HS-5 (cell line): Measurements from ENCODE around the gene FAM107B.

Experiments used
- DNase-seq: peaks from one replicate; pipeline ENCODE4 v3.0.0-alpha.2; 2012; ENCODE audit warnings: low read depth

The FAM107B gene

DNA sequence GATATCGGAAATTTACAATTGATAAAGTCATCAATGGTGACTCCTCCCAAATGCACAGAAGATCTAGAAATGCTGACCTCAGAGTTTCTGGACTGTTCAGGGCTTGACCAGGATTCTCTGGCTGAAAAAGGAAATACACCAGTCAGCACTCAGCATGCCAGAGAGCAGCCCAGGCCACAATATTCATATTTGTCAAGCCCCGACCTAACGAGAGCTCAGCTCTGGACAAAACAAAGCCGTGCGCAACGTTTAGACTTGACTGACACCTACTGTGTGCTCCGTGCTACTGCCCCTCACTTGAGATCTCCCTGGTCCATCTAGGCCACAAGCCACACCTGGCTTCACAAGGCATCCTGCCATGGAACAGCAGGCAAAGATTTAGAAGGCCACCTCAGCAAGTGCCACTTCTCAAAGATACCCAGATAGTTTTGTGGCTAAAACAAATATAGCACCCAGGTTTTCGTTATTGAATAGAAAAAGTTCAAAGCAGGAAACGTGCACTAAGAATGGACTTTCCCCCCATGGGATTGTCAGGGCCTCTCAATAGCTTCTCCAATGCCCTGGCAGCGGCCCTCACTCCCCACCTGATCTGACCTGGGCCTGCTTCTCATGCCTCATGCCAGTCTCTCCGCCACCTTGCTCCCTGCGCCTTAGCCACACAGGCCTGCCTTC lies 218.3 kb downstream of the FAM107B start:
- no peak for DNase-seq

DNA sequence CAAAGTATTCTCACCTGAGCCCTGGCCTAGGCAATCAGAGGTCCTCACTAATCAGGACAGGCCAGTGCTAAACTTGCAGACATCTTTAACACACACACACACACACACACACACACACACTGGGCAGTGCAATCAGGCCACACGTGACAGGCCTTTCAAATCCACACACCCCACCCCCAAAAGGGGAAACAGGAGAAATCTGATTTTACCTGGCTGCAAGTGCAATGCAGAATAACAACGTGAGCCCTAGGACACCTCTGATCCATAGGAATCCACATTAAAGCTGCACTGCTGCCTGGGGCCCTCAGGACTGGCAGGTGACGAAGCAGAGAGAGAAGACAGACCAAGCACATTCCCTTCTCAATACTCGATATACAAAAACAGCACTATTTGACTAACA lies 218.9 kb downstream of the FAM107B start:
- no peak for DNase-seq

- DNase-seq: no peak
Measured at GRCh38 chr10:14554491-14555205, 220.0 kb downstream of the FAM107B start.

GRCh38 chr10:14554091-14554490 lies 220.6 kb downstream of the FAM107B start:
- no peak for DNase-seq

DNA sequence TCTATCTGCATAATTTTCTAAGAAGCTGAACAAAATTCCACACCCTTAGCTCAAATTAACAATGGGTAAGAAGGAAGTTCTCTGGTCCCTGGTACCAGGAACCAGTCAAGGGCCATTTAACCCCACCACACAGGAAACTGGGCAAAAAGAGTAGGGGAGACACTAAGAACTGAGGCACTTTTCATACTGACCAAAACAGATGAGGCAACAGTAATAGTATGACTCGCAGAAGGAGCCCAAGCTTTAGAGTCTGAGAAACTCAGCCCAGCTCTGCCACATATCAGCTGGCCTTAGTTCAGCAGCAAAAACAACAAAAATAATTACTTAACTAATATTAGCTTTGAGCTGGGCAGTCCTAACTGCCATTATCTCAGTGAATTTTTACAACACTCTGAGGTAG lies 221.2 kb downstream of the FAM107B start:
- no peak for DNase-seq

DNA sequence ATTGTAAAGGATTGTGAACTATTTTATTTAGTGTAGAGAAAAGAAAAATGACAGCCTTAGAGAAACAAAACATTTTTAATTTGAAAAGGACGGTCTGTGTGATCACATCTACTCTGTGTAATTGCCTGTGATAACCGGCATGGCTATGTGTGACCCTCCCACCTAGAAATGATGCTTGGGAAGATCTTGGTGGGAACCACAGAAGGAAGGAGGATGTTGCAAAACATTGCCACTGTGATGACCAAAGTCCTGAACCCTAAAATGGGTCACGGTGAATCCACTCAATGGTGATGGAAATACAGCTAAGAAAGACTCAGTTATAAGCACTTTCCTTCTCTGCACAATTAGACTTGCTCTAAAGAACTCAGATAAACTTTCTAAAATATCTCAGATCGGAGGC lies 222.7 kb downstream of the FAM107B start:
- DNase-seq: no peak

DNA sequence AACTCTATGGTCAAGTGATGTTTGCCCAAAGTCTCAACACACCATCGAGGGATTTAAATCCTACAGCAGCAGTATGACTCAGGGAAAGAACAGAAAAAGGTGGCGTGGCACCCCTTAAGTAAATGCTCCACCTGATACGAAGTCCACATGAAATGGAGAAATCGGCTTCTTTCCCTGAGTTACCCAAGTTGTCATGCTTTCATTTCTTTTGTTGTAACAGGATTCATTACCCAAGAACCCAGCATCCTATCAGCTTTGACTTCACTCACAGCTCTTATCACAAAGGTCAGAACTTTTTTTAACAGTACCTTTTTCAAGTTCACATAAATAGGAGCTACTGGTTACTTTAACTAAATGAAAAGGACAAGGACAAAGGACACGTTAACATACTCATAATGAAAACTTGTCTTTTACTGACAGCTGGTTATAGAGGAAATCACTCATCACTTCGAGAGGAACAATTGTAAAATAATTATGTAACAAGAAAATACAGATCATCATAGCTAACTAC lies 224.2 kb downstream of the FAM107B start:
- no peak for DNase-seq

GRCh38 chr10:14549496-14549895 lies 225.2 kb downstream of the FAM107B start:
- DNase-seq: no peak

DNA sequence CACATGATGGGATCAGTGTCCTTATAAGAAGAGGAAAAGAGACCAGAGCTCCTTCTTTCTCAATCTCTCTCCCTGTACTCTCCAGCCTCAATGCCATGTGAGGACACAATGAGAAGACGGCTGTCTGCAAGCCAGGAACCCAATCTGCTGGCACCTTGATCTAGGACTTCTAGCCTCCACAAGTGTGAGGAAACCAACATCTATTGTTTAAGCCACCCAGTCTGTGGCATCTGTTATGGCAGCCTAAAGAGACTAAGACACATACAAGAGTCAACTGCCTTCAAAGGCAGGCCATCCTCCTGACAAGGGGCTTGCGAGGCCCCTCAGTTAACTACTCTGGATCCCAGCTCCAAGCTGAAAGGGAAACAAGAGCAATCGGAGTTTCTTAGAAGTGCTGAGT lies 225.7 kb downstream of the FAM107B start:
- DNase-seq: no peak

GRCh38 chr10:14548474-14548873 lies 226.2 kb downstream of the FAM107B start:
- no peak for DNase-seq

- no peak for DNase-seq
Measured at GRCh38 chr10:14547816-14548215, 226.9 kb downstream of the FAM107B start.

- no peak for DNase-seq
Measured at GRCh38 chr10:14545827-14546226, 228.9 kb downstream of the FAM107B start.

- DNase-seq: no peak
Measured at GRCh38 chr10:14543904-14544210, 230.8 kb downstream of the FAM107B start.

DNA sequence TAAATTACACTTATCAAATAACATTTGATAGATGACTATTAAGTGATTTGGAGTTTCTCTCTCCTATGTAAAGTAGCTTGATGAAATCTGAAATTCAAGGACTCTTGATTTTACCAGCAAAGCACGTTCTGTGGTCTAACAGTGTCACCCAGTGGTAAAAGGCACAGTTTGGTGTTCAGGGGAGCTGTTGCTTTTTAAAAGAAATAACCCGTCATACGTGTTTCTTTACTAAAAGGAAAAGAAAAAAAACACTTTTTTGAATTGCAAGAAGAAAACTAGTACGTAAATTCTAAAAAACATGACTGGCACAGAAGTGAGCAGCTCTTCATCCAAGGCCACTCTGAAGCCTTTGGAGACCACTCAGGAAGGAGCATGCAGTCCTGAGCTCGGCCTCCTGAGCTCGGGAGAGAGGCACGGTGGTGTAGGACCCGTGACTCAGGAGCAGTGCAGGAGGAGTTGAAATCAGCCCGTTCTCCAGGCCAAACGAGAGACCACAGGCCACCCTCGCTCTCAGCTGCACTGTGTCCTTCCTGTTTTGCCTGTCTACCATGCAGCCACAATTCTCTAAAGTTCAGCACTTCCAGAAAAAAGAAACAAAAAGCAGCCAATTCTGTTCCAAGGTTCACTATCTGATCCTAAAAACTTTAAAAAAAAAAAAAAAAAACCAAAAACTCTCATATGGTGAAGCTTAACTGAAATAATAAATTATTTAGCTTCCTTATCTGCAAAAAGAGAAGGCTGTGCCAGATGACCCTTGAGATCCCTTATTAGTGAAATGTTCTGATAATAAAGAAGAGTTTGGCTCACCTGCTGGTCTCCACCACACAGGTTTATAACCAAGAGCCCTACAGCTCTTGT lies 231.4 kb downstream of the FAM107B start:
- DNase-seq: no peak

DNA sequence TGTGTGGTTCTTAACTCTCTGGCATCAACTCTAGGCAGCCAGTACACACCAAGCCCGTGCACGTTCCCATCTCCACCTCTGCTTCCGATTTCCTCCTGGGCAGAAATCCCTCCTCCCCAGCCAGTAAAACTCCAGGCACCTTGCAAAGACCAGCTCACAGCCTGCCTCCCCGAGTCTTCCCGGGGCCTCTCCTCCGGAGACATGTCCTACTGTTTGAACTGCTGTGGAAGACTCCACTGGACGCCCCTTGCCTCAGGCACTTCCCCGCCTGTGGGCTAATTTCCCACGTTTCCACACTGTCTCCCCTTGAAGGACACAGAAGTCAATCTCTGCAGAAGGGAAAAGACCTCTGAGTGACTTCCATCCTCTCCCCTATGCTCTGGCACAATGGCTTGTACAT lies 233.3 kb downstream of the FAM107B start:
- DNase-seq: no peak

DNA sequence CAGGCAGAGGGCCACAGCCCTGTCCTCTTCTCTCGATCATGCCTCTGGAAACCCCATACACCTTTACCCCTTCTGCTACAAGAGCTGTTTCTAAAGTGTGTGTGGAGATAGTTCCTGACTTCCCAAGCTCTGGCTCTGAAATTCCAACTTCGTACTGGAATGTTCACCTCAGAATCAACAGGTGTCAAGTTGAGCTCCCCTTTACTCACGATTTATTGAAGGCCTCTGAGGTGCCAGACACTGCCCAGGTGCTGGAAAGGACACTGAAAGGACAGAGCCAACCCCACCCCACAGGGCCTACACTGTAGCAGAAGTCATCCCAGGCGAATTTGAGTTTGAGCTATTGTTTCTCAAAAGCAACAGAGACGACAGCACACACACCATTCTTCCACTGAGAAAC lies 234.1 kb downstream of the FAM107B start:
- no peak for DNase-seq

- no peak for DNase-seq
Measured at GRCh38 chr10:14540062-14540461, 234.6 kb downstream of the FAM107B start.

DNA sequence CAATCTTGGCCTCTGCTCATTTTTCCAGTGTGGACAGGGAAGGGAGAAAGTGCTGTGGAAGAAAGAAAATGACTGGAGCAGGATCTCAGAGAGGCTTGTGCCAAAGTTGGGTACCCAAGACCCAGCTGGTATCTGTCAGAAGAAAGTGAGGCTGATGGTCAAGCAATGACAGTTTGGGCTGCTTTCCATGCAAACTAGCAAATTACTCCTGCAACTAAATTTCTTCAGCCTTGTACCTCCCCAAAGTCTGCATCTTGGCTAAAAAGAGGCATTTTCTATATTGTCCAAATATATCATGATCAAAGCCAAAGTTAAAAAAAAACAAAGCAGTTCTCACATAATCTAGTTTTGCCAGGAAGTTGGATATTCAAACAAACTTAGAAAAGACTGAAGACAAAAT lies 235.5 kb downstream of the FAM107B start:
- DNase-seq: no peak

DNA sequence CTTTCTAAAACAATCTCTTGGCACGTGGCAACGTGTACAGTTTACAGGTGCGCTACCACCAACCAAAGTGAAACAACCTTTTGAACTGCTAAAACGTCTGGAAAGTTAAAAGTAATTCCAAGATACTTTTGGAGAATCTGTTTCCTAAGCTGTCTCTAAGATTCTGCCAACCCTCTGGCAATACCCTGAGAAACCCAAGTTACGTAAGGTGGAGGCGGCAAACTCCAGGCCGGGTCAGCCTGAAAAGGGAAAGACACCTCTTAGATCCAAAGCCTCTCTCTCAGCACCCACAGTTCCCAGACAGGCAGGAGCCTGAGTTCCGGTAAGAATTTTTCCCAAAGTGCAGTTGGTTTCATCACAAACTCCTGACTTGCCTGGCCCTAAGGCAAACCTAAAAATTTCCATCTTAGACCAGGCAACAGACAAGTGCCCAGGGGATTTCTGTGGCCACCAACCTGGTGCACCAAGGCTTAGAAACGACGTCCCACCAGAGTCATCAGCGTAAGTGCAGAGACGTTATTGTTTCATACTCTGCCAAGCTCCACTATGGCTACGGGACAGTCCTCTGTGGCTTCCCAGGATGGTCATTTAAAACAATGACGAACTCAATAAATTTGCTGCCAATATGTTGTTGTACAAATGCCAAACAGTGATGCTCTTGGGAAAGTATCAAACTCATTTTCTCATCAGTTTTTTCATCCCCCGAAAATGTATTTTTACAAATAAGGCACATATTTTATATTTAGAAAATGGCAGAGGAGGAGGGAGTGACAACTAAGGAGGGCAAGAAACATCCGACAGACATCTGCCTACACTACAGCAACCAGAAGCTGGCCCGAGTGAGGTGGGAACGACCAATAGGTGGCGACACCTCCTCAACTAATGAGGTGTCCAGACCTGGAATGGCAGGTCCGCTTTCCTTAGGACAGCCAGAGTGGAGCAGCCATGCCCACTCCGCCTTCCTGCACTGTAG lies 238.2 kb downstream of the FAM107B start:
- no peak for DNase-seq

GRCh38 chr10:14535457-14536130 lies 239.1 kb downstream of the FAM107B start:
- no peak for DNase-seq

DNA sequence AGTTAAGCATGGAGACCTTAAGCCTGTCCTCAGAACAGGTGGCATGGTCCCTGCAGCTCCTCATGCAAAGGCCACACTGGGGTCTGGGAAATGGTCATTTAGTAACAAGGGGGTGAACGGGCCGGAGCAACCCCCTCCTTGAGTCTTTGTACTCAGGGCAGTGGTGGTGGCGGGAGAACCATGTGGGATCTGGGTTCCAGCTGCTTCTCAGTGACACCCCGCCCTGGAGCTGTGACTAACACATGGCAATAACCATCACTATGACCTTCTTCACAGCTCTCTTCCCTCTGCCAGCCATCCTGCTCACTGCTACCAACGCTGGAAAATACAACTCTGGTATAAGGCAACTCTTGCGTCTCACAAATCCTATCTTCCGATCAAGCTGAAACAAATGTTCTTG lies 240.5 kb downstream of the FAM107B start:
- no peak for DNase-seq
